Measurements from ENCODE around the gene GPSM1.

- TF ChIP-seq CTCF (IDR thresholded peaks at IDR 0.05), result no peak
- no peak for TF ChIP-seq EZH2 (IDR thresholded peaks at IDR 0.05)
Measured at GRCh38 chr9:136396219-136396515, 68.8 kb downstream of the GPSM1 start.
